Psoas muscle (tissue), 8 donors: ENCODE data around the gene SLC38A10. TPM values are rescaled to one million over a fixed set of nuclear protein-coding genes. Genes with fewer than 3 reads are reported as not detected.

Source experiments
- ATAC-seq, 4 donors: fragments of 200-7000 bp; cut with Tn5 transposase; one replicate each; pipeline ENCODE4 v1.9.1; 2020; ENCODE audit warnings: moderate library complexity in 3 of 4, mild to moderate bottlenecking in 2 of 4
- DNase-seq, 2 donors: peaks; one replicate each; pipeline ENCODE4 v3.0.0-alpha.2; 2020
- H3K27ac ChIP-seq: fragments of 200-600 bp; one replicate; pipeline ENCODE4 v1.8.0; 2022
- H3K27me3 ChIP-seq, 3 donors: fragments of 200-600 bp in 1 of 3; one replicate each; pipeline versions ENCODE4 v1.6.1 to v1.8.0; 2013 to 2022; ENCODE audit warnings: low read length in 2 of 3, mild to moderate bottlenecking in 2 of 3, moderate library complexity in 1 of 3; ENCODE audit not compliant: insufficient read depth in 3 of 3
- H3K36me3 ChIP-seq, 2 donors: fragments of 200-600 bp in 1 of 2; one replicate each; pipeline versions ENCODE4 v1.6.1 to v1.8.0; 2013 to 2022; ENCODE audit warnings: low read depth in 1 of 2, mild to moderate bottlenecking in 1 of 2, moderate library complexity in 1 of 2; ENCODE audit not compliant: insufficient read depth in 1 of 2
- H3K4me1 ChIP-seq: fragments of 200-600 bp; one replicate; pipeline ENCODE4 v1.8.0; 2022
- H3K4me3 ChIP-seq: fragments of 200-600 bp; one replicate; pipeline ENCODE4 v1.8.0; 2022; ENCODE audit warnings: mild to moderate bottlenecking
- H3K9me3 ChIP-seq: fragments of 200-600 bp; one replicate; pipeline ENCODE4 v1.8.0; 2022
- WGBS, 3 donors: extraction: QIAGEN DNeasy Blood & Tissue Kit; methylation state at CpG; one replicate each; pipeline versions ENCODE4 v1.1.6 to v1.1.7; 2013; 5-methylcytosine and 5-hydroxymethylcytosine counted together
- intact Hi-C, 2 donors: fragments of 100-400 bp; cut with DNase I; formaldehyde crosslinking; loops; one replicate each; pipeline versions ENCODE4 v1.11.0 to v1.14.2; 2022
- polyA plus RNA-seq, 3 donors: library from polyadenylated mRNA; stranded (reverse); fragments of 200-250 nt; gene quantifications; one replicate each; pipeline ENCODE4 v1.2.3, GENCODE V29; 2013
- total RNA-seq, 4 donors: library from RNA; stranded (reverse); fragmentation: NEBNext Ultra II Directional in 2 of 4; extraction: Animal tissue kit (Norgen Biotek cat#: 25700) in 2 of 4; gene quantifications; one replicate each; pipeline versions ENCODE4 v1.2.1 to v1.2.4, GENCODE V29; 2021 to 2023
- TF ChIP-seq, protein P1 (sequence below): fragments of 200-600 bp; IDR thresholded peaks from one replicate; pipeline ENCODE4 v1.8.0; 2022; ENCODE audit warnings: antibody characterized with exemption
- donor health status: healthy with polysubstance abuse.
- donor health status: DM: no; HTN: no; CAD: no; lungs with moderate emphysema.
- donor health status: Bipolar disorder and iron deficiency.
- donor health status: healthy.
- donor health status: DM: yes; HTN: yes; CAD: no.
- donor health status: DM: no; HTN: no; CAD: no.
- donor health status: DM: no; HTN: no; CAD: no.
- donor health status: DM: yes; HTN: yes; CAD: no.

The SLC38A10 gene
- total and polyA plus RNA-seq, 7 donors, result 16.7 to 40.6 (median 19.8) TPM

- TF ChIP-seq, protein P1, sequence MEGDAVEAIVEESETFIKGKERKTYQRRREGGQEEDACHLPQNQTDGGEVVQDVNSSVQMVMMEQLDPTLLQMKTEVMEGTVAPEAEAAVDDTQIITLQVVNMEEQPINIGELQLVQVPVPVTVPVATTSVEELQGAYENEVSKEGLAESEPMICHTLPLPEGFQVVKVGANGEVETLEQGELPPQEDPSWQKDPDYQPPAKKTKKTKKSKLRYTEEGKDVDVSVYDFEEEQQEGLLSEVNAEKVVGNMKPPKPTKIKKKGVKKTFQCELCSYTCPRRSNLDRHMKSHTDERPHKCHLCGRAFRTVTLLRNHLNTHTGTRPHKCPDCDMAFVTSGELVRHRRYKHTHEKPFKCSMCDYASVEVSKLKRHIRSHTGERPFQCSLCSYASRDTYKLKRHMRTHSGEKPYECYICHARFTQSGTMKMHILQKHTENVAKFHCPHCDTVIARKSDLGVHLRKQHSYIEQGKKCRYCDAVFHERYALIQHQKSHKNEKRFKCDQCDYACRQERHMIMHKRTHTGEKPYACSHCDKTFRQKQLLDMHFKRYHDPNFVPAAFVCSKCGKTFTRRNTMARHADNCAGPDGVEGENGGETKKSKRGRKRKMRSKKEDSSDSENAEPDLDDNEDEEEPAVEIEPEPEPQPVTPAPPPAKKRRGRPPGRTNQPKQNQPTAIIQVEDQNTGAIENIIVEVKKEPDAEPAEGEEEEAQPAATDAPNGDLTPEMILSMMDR, result no peak
- intact Hi-C loops, result loop anchor here in 1 of 2 donors (5.0 kb wide), 2 partner anchors 83 to 93 kb away; partner anchors contain the start of gene BAHCC1
- no peaks in the 10 kb centered on the region for H3K9me3 ChIP-seq
- peak in 1 of 2 donors; percentile 28 for DNase-seq
- H3K4me3 ChIP-seq, result no peak overlapping the region
- H3K27ac ChIP-seq, result no peak overlapping the region
- H3K27me3 ChIP-seq, result no peaks in the 10 kb centered on the region
- WGBS, 3 donors, result 82 to 87% (median 83%) methylated on average over 39 of the region's 39 CpGs
- H3K4me1 ChIP-seq, result peaks cover 11% of the 10 kb centered on the region
- no peaks in the 10 kb centered on the region for H3K36me3 ChIP-seq
- peak in 2 of 4 donors; percentile 6 to 8 for ATAC-seq
Observed at GRCh38 chr17:81304196-81305015, 9.3 kb upstream of the SLC38A10 start.

GRCh38 chr17:81303385-81303784 lies 8.3 kb upstream of the SLC38A10 start:
- WGBS, 3 donors, result 90 to 91% (median 90%) methylated on average over 8 to 11 of the region's 11 CpGs
- Histone ChIP-seq H3K4me1 (peaks cover 7% of the 10 kb centered on the region), H3K9me3 (no peaks in the 10 kb centered on the region), H3K27ac (no peak overlapping the region), H3K36me3 (no peaks in the 10 kb centered on the region), H3K4me3 (no peak overlapping the region), H3K27me3 (no peaks in the 10 kb centered on the region)
- DNase-seq (no peak), ATAC-seq (peak in 1 of 4 donors; percentile 6)
- intact Hi-C loops, result loop anchor here in 1 of 2 donors (5.0 kb wide), 1 partner anchor 94 kb away; the partner anchor contains the start of gene BAHCC1
- TF ChIP-seq, protein P1, result no peak

DNA sequence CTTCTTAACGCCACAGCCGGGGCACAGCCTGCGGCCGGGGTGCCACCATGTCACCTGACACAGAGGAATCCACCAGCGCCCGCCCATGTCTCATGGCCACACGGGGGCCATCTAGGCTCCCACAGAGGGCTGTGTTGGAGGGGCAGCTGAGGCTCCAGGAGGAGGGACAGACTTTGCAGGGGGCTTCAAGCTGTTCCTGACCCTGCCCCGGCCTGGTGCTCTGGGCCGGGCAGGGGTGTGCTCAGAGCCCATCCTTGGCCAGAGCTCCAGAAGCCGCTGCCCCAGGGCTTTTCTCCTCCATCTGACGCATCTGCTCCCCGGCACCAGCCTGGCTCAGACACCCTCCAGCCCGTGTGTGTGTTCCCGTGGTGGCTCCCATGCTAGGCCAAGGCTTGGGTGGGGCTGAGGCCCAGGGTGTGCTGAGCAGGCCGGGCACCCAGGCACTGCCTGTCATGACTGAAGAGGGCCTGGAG lies 7.8 kb upstream of the SLC38A10 start:
- H3K36me3 ChIP-seq, result no peaks in the 10 kb centered on the region
- WGBS, 3 donors, result 41 to 63% (median 45%) methylated on average over 15 of the region's 15 CpGs
- peaks cover 5% of the 10 kb centered on the region for H3K4me1 ChIP-seq
- TF ChIP-seq, protein P1, result peak; percentile 25
- no peaks in the 10 kb centered on the region for H3K9me3 ChIP-seq
- peak overlapping the region; percentile 25 for H3K4me3 ChIP-seq
- intact Hi-C loops, result loop anchor here in 1 of 2 donors (5.0 kb wide), 1 partner anchor 94 kb away; the partner anchor contains the start of gene BAHCC1
- DNase-seq (peak; percentile 51 to 80), ATAC-seq (peak; percentile 65 to 83 (median 78))
- no peak overlapping the region for H3K27ac ChIP-seq
- H3K27me3 ChIP-seq, result no peaks in the 10 kb centered on the region

DNA sequence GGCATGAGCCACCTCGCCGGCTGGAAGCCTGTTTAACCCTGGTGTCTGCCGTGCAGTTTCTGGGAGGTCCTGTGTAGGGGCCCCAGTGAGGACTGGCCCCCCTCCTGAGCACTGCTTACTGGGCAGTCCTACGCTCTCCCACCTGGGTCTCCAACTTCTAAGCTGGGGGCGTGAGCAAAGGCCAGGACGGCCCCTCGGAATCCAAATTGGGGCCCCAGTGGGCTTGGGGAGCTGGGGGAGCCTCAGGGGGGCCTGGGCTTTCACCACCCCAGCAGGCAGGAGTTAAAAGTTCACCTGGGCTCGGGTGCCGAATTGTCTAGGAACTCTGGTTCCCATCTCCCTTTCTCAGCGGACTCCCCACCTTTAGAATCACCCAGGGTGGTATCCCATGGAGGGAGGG lies 7.2 kb upstream of the SLC38A10 start:
- ATAC-seq (peak in 1 of 4 donors; percentile 25), DNase-seq (no peak)
- Histone ChIP-seq H3K4me1 (peaks cover 5% of the 10 kb centered on the region), H3K9me3 (no peaks in the 10 kb centered on the region), H3K27me3 (no peaks in the 10 kb centered on the region), H3K4me3 (no peak overlapping the region), H3K27ac (no peak overlapping the region), H3K36me3 (no peaks in the 10 kb centered on the region)
- TF ChIP-seq, protein P1, result no peak
- intact Hi-C loops, result loop anchor here in 1 of 2 donors (5.0 kb wide), 1 partner anchor 95 kb away; the partner anchor contains the start of gene BAHCC1
- WGBS, 3 donors, result 79 to 81% (median 80%) methylated on average over 10 of the region's 10 CpGs
